ENCODE results near the gene METTL23.
A peak's percentile ranks its signal among the peaks of the same experiment; 100 is the strongest.
"Not testable (repeated sequence)": the region's sequence is repeated elsewhere in the genome, so short reads cannot be mapped to it uniquely, and the experiment has no call there.

Gene METTL23

GRCh38 chr17:76695059-76695831 lies 31.4 kb upstream of the METTL23 start:
- DNase-seq (ENCODE audit: low read depth in 2 of 2), result no peak

DNA sequence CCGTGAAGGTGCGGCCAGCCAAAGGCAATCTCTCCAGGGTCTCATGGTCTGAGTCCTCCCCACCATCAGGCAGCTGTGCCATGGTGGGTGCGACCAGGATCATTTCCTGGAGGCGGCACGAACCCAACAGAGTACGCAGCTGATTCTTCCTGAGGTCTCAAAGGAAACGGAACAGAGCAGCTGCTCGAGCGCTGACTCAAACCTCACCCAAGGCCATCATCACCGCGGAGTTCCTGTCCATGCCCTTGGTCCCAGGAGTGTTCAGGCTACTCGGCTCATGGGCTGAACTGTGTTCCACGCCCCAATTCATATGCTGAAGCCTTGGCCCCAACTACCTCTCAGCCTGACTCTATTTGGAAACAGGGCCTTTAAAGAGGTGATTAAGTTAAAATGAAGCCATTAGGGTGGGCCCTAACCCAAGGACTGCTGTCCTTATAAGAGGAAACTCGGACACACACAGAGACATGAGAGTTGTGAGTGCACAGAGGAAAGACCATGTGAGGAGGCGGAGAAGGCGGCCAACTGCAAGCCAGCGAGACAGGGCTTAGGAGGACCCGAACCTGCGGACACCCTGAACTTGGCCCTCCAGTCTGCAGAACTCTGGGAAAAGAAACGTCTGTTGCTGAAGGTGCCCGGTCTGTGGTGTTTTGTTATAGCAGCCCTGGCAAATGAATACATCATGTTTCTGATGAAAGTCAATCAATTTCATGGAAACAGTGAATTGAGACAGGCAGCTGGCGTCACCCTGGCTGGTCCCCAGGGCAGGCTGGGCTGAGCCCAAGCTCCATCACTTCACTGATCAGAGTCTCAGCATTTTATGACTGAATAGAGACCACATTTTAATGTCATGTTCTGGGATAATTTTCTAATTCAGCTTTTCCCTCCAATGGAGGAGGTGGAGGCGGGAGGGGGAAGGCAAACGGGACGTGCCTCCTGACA lies 29.6 kb upstream of the METTL23 start:
- DNase-seq (ENCODE audit: low read depth in 2 of 2), result no peak

- no peak for DNase-seq (ENCODE audit: low read depth in 2 of 2)
Observed at GRCh38 chr17:76697702-76698465, 28.8 kb upstream of the METTL23 start.

DNA sequence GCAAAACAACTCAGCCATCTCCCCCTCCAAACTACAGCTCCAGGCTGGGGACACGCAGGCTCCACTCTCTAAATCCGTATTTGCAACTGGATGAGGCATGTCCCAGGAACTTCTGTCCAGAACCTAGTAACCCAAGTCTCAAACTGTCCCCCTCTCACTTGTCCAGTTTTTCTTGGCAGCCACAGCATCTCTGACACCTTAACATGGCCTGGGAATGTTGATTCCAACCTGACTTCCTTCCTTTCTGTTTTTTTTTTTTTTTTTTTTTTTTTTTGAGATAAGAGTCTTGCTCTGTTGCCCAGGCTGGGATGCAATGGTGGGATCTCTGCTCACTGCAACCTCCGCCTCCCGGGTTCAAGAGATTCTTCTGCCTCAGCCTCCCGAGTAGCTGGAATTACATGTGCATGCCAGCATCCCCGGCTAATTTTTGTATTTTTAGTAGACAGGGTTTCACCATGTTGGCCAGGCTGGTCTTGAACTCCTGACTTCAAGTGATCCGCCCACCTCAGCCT lies 28.1 kb upstream of the METTL23 start:
- DNase-seq (ENCODE audit: low read depth in 2 of 2), result not testable (repeated sequence)

DNA sequence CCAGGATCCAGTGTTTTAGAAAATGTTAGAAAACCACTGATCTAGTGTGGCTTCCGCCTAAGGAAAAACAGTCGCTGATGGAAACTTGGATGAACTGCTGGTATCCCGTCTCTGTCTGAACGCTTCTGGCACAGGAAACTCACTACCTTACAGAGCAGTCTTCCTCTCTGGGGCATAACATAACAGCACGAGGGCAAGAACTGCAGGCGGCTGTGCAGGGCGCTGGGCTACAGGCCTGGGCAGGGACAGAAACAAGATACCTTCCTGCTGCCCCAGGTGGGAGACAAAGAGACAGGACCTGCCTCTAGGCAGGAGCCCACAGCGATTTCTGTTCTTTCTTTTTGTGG lies 26.4 kb upstream of the METTL23 start:
- DNase-seq (ENCODE audit: low read depth in 2 of 2), result no peak

- DNase-seq (ENCODE audit: low read depth in 2 of 2), result no peak
Observed at GRCh38 chr17:76700617-76701470, 25.8 kb upstream of the METTL23 start.

- DNase-seq (ENCODE audit: low read depth in 2 of 2), result no peak
Observed at GRCh38 chr17:76701471-76701967, 25.1 kb upstream of the METTL23 start.

DNA sequence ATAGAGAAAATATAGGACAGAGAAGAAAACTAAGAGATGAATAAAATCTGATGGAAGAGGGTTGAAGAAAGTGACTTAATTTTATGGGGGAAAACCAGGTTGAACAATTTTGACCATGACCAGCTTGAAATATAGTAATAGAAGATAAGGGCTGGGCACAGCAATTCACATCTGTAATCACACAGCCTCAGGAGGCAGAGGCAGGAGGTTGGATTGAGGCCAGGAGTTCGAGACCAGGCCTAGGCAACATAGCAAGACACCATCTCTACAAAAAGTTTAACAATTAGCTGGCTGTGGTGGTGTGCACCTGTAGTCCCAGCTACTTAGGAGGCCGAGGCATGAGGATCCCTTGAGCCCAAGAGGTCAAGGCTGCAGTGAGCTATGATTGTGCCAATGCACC lies 24.6 kb upstream of the METTL23 start:
- no peak for DNase-seq (ENCODE audit: low read depth in 2 of 2)

DNA sequence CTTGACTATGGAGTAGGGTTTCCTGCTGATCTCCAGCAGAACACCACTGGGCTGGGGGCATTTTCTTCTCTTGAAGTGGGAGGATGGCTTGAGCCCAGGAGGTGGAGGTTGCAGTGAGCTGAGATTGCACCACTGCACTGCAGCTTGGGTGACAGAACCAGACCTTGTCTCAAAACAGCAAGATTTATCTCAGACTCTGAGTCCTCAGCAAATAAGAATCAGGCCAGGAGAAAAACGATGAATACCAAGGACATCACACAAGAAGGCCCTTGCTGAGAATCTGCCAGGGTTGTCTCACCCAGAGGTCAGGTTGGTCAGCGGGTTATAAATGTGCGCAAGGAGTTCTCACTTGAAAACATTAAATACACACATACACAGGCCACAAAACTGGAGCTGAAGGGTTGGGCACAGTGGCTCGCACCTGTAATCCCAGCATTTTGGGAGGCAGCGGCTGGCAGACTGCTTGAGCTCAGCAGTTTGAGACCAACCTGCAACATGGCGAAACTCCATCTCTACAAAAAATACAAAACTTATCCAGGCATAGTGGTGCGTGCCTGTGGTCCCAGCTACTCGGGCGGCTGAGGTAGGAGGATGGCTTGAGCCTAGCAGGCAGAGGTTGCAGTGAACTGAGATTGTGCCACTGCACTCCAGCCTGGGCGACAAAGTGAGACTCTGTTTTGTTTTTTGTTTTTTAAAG lies 23.6 kb upstream of the METTL23 start:
- DNase-seq (ENCODE audit: low read depth in 2 of 2), result no peak

DNA sequence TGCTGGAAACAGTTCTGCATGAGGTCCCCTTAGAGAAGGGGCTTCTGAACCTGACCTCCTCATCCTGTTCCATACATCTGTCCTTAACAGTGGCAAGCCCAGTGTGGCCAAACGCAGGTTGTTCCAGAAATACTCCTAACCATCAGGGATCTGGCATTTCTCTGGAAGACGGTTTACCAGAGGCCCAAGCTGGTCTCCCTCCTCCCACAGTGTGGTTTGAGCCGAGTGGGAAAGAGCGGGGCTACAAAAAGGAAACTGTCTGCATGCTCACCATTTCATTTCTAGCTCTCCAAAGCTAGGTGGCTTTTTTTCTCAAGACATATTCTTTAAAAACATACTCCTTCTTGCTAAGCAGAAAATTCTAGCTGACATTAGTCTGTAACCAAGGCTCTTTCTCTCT lies 21.8 kb upstream of the METTL23 start:
- DNase-seq (ENCODE audit: low read depth in 2 of 2), result no peak

DNA sequence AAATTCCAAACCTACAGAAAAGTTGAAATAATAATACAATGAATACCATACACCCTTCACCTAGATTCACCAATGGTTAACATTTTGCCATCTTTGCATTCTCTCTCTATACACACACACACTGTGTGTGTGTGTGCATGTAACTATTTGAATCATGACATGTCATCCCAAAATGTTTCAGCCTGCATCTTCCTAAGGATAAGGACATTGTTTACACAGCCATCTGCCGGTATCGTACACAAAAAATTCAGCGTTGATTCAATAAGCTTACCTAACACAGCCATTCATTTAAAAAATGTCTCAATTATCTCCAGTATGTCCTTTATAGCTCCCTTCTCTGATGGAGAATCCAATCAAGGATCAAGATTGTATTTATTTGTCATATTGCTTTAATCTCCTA lies 19.8 kb upstream of the METTL23 start:
- DNase-seq (ENCODE audit: low read depth in 2 of 2), result no peak

GRCh38 chr17:76707985-76708807 lies 18.4 kb upstream of the METTL23 start:
- no peak for DNase-seq (ENCODE audit: low read depth in 2 of 2)

DNA sequence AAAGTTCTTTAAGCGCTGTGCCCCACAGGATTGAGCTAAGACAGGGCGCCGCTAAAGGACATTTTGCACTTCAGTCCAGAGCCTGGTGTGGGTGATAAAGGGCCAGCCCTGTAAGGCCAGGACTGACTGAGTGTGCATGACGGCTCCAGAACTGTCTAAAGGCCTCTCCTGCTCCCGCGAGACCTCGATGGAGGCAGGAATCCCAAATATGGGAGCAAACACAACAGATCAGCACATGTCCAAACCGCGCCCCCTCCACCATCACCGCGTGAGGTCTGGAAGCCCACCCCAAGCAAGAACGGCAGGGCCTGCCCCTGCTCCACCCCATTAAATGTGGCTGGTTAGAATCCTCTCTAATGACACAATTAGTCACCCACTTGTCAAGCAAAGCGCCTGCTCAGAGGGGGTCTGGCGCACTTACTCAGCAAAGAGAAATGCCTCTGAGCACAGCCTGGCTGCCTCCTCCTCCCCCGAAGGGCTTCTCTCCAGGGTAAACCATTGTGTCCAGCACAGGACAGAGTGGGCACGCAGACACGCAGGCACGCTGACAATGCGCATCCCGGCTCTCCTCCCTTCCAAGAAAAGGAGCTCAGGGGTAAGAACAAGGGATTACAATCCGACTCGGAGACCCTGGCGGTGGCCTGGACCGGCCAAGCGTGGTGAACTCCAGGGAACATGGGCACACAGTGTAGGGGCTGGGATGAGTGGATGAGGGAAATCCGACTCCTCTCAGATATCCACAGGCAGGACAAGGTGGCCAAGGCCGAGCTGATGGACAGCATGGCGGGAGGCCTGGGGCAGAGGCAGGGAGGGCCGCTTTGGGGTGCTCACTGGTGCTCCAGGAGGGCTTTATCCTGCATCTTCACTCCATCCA lies 17.3 kb upstream of the METTL23 start:
- no peak for DNase-seq (ENCODE audit: low read depth in 2 of 2)

DNA sequence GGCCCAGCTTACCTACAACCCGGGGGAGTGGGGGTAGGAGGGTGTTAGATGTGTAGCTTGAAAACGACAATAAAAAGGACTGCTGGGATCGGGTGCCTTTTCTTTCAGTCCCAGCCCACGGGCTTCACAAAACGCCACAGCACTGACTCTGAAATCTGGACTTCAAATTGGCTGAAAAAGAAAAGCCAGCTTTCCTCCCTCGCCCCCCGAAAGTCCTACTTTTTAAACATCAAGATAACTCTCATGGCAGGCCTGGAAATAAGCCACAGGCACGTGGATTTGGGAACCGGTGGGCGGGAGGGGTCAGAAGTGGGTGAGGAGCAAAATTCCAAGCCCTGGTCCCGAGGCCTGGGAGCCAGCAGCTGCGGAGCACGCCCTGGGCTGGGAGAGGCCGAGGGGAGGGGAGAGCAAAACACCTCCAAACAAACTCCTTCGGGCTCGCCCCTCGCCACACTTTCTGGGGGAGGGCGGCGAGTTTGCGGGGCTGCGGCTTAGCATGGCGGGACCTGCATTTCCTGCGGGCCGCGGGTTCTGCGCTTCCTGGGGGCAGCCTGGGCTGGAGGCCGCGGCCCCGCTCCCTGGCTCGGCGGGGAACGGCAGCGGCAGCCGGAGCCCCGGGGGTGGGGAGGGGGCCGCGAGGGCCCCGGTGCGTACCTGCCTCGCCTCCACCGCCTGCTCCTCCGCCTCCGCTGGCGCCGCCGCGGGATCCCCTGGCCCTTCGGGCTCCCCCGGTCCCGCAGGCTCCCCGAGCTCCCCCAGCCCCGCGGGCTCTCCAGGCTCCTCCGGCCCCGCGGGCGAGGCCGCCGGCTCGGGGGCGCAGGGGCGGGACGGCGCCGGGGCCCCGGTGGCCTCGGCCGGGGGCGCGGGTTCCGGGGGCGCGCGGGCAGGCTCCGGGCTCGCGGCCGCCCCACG lies 16.4 kb upstream of the METTL23 start:
- not testable (repeated sequence) for DNase-seq (ENCODE audit: low read depth in 2 of 2)

- peak in 1 of 2 donors; percentile 45 for DNase-seq (ENCODE audit: low read depth in 2 of 2)
Observed at GRCh38 chr17:76710863-76711611, 15.6 kb upstream of the METTL23 start, which contains the start of gene MXRA7. TSS of gene MXRA7 (minus strand) at chr17:76710965. CDS start at chr17:76710946, 19 bp downstream.

GRCh38 chr17:76712321-76712720 lies 14.3 kb upstream of the METTL23 start:
- not testable (repeated sequence) for DNase-seq (ENCODE audit: low read depth in 2 of 2)

Measured in stimulated activated CD4-positive, alpha-beta T cell treated with anti-CD3 and anti-CD28 coated beads, Interleukin-15, amount 100 ng/mL, for 48 hours (primary cell).